ENCODE results near the gene MYO16.

- TF ChIP-seq EP300 (IDR thresholded peaks at IDR 0.05) (no peak), CTCF (IDR thresholded peaks at IDR 0.05) (no peak)
Measured at GRCh38 chr13:108734676-108735075, 105.3 kb downstream of the MYO16 start.
